Caco-2 (cell line): ENCODE measurements around the gene HYDIN. TPM values are rescaled to one million over a fixed set of nuclear protein-coding genes. Genes with fewer than 3 reads are reported as not detected.

ENCODE experiments used
- BruUV-seq: library from RNA; stranded (reverse); fragments of 400-500 nt; replicated peaks from 2 replicates; lab custom pipeline; 2021; lab: Mats Ljungman, UMichigan
- CTCF ChIA-PET: fragments of 300-600 bp; sonication (Branson Sonifier 250); formaldehyde crosslinking; loops from one replicate; lab custom pipeline; 2022; ENCODE audit warnings: antibody characterized with exemption; lab: Charles Lee
- POLR2A ChIA-PET: fragments of 300-600 bp; sonication (Branson Sonifier 250); formaldehyde crosslinking; loops from one replicate; lab custom pipeline; 2022; ENCODE audit warnings: antibody characterized with exemption; lab: Charles Lee
- DNase-seq, 2 experiments: peaks; one replicate each; pipeline versions ENCODE4 v3.0.0 to v3.0.0-alpha.2; 2020 to 2022
- H3K27me3 ChIP-seq: replicated peaks from 2 replicates; pipeline ENCODE4 v1.6.0; 2011; ENCODE audit warnings: low read length; ENCODE audit not compliant: control insufficient read depth, insufficient read depth
- H3K36me3 ChIP-seq: 2 replicates; pipeline ENCODE4 v1.5.1; 2011; ENCODE audit warnings: low read length; ENCODE audit not compliant: control insufficient read depth, insufficient read depth
- H3K4me1 ChIP-seq: fragments of 250-450 bp; sonication (Bioruptor Pico); 2 replicates; pipeline ENCODE4 v1.5.1; 2020; ENCODE audit warnings: mild to moderate bottlenecking
- H3K4me3 ChIP-seq: 2 replicates; pipeline ENCODE4 v1.5.1; 2011; ENCODE audit warnings: low read depth, mild to moderate bottlenecking, control low read depth, low read length
- H3K9me3 ChIP-seq: fragments of 250-450 bp; sonication (Bioruptor Pico); 2 replicates; pipeline ENCODE4 v1.5.1; 2020; ENCODE audit warnings: mild to moderate bottlenecking, moderate library complexity
- H3K27ac Mint-ChIP-seq: one replicate; pipeline ENCODE4 v1.8.0; 2022; ENCODE audit warnings: mixed read lengths; ENCODE audit not compliant: unreplicated experiment
- H3K27me3 Mint-ChIP-seq: one replicate; pipeline ENCODE4 v1.8.0; 2022; ENCODE audit warnings: mixed read lengths; ENCODE audit not compliant: insufficient read depth, unreplicated experiment
- H3K36me3 Mint-ChIP-seq: one replicate; pipeline ENCODE4 v1.8.0; 2022; ENCODE audit warnings: mild to moderate bottlenecking, mixed read lengths; ENCODE audit not compliant: insufficient read depth, unreplicated experiment
- H3K4me1 Mint-ChIP-seq: one replicate; pipeline ENCODE4 v1.8.0; 2022; ENCODE audit warnings: low read depth, mixed read lengths; ENCODE audit not compliant: unreplicated experiment
- H3K4me3 Mint-ChIP-seq: one replicate; pipeline ENCODE4 v1.8.0; 2022; ENCODE audit warnings: mild to moderate bottlenecking, moderate library complexity, mixed read lengths; ENCODE audit not compliant: unreplicated experiment
- H3K9me3 Mint-ChIP-seq: one replicate; pipeline ENCODE4 v1.8.0; 2022; ENCODE audit warnings: mixed read lengths; ENCODE audit not compliant: unreplicated experiment
- CTCF ChIP-seq, 2 experiments: fragments of 200-600 bp in 1 of 2; IDR thresholded peaks; 1 replicate in 1 of 2; 2 replicates in 1 of 2; pipeline versions ENCODE4 v1.5.1 to v1.8.0; 2011 to 2022; ENCODE audit warnings: antibody characterized with exemption in 1 of 2, control low read depth in 1 of 2, inconsistent platforms in 1 of 2, low read depth in 1 of 2, low read length in 1 of 2, mild to moderate bottlenecking in 1 of 2, moderate library complexity in 1 of 2; ENCODE audit not compliant: insufficient read depth in 1 of 2, severe bottlenecking in 1 of 2, unreplicated experiment in 1 of 2
- intact Hi-C: fragments of 100-400 bp; cut with micrococcal nuclease; formaldehyde crosslinking; loops from one replicate; pipeline ENCODE4 v1.10.0; 2022; ENCODE audit not compliant: unreplicated experiment
- total RNA-seq: library from RNA; stranded (reverse); gene quantifications from 2 replicates; pipeline ENCODE4 v1.2.3, GENCODE V29; 2022

Gene HYDIN
- total RNA-seq, 1 experiment from 2014 or later = 0.68 TPM

DNA sequence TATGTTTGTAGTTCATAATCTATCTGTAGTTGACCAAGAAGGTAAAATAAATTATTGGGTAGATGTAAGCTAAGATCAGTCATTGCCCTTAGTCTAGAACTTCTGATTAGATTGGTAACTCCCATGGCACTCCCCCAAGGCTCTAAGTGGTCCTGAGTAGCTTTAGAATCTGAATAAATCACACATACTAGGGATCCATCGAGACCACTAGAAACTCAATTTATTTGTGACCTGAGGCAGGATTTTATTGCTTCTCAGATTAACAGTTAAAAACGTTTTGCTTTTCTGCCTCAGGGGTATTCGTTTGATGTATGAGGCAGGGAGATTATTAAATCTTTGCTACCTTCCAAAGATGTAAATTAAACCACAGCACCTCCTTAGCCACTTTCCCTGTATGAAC, 33.8 kb upstream of the HYDIN start:
- no peak for DNase-seq
- H3K4me1 ChIP-seq = no peaks in the 10 kb centered on the region; the same call in 1 of the 2 replicates
- BruUV-seq = no TSS peak
- no peak for TF ChIP-seq CTCF (IDR thresholded peaks at IDR 0.05; ENCODE audit: insufficient read depth in 1 of 2, low read depth in 1 of 2, low read length in 1 of 2, severe bottlenecking in 1 of 2, unreplicated experiment in 1 of 2)
- H3K4me3 ChIP-seq = no peak overlapping the region
- CTCF ChIA-PET = no interaction called here
- H3K4me3 Mint-ChIP-seq = no peak overlapping the region
- POLR2A ChIA-PET = no interaction called here
- H3K4me1 Mint-ChIP-seq = no peaks in the 10 kb centered on the region
- no peaks in the 10 kb centered on the region for H3K36me3 Mint-ChIP-seq
- no peaks in the 10 kb centered on the region for H3K36me3 ChIP-seq
- intact Hi-C loops = no loop called here
- H3K27me3 ChIP-seq = no peaks in the 10 kb centered on the region
- H3K27me3 Mint-ChIP-seq = peaks cover 28% of the 10 kb centered on the region
- no peak overlapping the region for H3K27ac Mint-ChIP-seq
- no peaks in the 10 kb centered on the region for H3K9me3 ChIP-seq
- H3K9me3 Mint-ChIP-seq = no peaks in the 10 kb centered on the region

DNA sequence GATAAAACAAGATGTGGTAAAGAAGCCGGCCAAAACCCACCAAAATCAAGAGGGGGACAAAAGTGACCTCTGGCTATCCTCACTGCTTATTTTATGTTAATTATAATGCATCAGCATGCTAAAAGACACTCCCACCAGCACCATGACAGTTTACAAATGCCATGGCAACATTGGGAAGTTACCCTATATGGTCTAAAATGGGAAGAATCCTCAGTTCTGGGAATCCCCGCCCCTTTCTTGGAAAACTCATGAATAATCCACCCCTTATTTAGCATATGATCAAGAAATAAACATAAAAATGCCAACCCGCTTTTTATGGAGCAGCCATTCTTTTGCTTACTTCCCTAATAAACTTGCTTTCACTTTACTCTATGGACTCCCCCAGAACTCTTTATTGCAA, 33.1 kb upstream of the HYDIN start:
- Mint-ChIP-seq H3K4me3 (no peak overlapping the region), H3K4me1 (no peaks in the 10 kb centered on the region), H3K36me3 (no peaks in the 10 kb centered on the region), H3K9me3 (no peaks in the 10 kb centered on the region), H3K27ac (no peak overlapping the region), H3K27me3 (peaks cover 30% of the 10 kb centered on the region)
- Histone ChIP-seq H3K4me3 (no peak overlapping the region), H3K9me3 (no peaks in the 10 kb centered on the region), H3K27me3 (no peaks in the 10 kb centered on the region), H3K4me1 (no peaks in the 10 kb centered on the region; the same call in 1 of the 2 replicates), H3K36me3 (no peaks in the 10 kb centered on the region)
- TF ChIP-seq CTCF (IDR thresholded peaks at IDR 0.05; ENCODE audit: insufficient read depth in 1 of 2, low read depth in 1 of 2, low read length in 1 of 2, severe bottlenecking in 1 of 2, unreplicated experiment in 1 of 2) = no peak
- no peak for DNase-seq
- ChIA-PET CTCF (no interaction called here), POLR2A (no interaction called here)
- BruUV-seq = no TSS peak
- intact Hi-C loops = no loop called here

DNA sequence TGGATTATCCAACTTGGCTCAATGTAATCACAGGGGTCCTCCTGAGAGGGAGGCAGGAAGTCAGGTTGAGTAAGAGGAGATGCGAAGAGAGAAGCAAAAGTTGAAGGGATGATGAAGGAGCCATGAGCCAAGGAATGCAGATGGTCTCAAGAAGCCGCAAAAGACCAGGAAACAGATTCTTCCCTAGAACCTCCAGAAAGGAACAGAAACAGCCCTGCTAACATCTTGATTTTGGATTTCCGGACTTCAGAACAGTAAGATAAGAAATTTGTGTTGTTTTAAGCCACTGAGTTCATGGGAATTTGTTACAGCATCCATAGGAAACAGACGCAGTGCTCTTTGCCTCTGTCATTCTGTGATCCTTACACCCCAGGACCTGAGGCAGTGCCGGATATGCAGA, 31.9 kb upstream of the HYDIN start:
- Mint-ChIP-seq H3K27ac (no peak overlapping the region), H3K27me3 (peaks cover 29% of the 10 kb centered on the region), H3K9me3 (no peaks in the 10 kb centered on the region), H3K4me1 (no peaks in the 10 kb centered on the region), H3K4me3 (no peak overlapping the region), H3K36me3 (no peaks in the 10 kb centered on the region)
- no peak for DNase-seq
- H3K4me3 ChIP-seq = no peak overlapping the region
- intact Hi-C loops = no loop called here
- no TSS peak for BruUV-seq
- H3K4me1 ChIP-seq = no peaks in the 10 kb centered on the region; the same call in 1 of the 2 replicates
- no peaks in the 10 kb centered on the region for H3K36me3 ChIP-seq
- no peaks in the 10 kb centered on the region for H3K27me3 ChIP-seq
- ChIA-PET POLR2A (no interaction called here), CTCF (no interaction called here)
- no peak for TF ChIP-seq CTCF (IDR thresholded peaks at IDR 0.05; ENCODE audit: insufficient read depth in 1 of 2, low read depth in 1 of 2, low read length in 1 of 2, severe bottlenecking in 1 of 2, unreplicated experiment in 1 of 2)
- no peaks in the 10 kb centered on the region for H3K9me3 ChIP-seq
